GM18519 (cell line): Measurements from ENCODE around the gene TRAPPC14.

Source experiments
- ATAC-seq: cut with Tn5 transposase; IDR thresholded peaks from one replicate; pipeline ENCODE4 v1.9.1; 2021; ENCODE audit warnings: mild to moderate bottlenecking, moderate library complexity; ENCODE audit not compliant: unreplicated experiment, low FRiP score

The TRAPPC14 gene

DNA sequence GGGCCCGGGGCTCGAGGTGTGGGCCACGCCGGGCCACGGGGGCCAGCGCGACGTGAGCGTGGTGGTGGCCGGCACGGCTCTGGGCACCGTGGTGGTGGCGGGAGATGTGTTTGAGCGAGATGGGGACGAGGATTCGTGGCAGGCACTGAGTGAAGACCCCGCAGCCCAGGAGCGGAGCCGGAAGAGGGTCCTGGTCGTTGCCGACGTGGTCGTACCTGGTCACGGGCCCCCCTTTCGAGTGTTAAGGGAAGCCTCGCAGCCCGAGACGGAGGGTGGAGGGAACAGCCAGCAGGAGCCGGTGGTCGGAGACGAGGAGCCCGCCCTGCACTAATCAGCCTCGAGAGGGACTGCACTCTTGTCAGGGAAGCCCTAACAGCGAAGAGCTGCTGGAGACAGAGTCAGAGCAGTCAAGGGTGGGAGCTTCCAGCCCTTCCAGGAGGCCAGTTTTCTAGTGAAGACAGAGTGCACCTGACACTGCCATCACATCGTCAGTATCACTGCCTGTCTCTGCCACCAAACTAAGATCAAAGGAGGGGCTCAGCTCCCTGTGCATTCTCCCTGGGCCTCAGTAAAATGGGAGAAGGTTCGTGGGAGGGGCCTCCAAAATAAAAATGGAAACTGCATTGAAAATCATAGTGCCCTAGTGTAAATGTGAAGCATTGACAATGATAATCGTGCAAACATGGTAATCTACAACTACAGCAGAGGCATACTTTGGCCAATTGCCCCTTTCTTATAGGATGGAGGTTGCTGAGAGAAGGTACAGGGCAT lies 30.5 kb downstream of the TRAPPC14 start:
- peak; percentile 9 for ATAC-seq

DNA sequence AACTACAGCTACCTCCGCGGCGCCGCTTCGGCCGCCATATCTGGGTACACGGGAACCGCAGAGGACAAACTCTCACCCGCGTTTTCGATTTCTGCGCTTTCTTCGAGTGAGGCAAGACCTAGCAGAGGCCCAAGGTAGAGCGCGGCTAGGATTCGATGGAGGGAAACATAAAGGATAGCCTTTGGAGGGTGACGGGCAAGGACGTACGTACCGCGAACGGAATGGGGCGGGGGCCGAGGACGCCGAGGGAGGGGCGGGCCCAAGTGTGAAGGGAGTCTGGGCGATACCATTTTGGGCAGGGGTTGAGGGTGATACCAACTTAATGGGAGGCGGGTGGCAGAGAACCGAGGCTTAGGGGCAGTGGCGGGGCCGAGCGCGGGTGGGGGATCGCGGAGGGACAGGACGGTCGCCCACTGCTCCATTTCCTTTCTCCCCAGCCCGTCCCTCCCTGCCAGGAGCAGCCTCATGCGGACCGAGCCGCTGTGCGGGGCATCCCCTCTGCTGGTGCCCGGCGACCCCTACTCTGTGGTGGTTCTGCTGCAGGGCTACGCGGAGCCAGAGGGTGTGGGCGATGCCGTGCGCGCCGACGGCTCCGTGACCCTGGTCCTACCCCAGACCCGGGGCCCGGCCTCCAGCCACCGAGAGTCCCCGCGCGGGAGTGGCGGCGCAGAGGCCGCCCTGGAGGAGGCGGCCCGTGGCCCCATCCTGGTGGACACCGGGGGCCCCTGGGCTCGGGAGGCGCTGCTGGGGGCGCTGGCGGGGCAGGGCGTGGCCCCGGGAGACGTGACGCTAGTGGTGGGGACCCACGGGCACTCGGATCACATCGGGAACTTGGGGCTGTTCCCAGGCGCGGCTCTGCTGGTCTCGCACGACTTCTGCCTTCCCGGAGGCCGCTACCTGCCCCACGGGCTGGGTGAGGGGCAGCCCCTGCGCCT lies 31.3 kb downstream of the TRAPPC14 start, which contains the start of gene MBLAC1:
Gene MBLAC1, plus strand, starts transcription at position 37 of the 935 bp plus-strand sequence. Its CDS starts 429 bp downstream, at position 466.
- peak; percentile 37 for ATAC-seq

DNA sequence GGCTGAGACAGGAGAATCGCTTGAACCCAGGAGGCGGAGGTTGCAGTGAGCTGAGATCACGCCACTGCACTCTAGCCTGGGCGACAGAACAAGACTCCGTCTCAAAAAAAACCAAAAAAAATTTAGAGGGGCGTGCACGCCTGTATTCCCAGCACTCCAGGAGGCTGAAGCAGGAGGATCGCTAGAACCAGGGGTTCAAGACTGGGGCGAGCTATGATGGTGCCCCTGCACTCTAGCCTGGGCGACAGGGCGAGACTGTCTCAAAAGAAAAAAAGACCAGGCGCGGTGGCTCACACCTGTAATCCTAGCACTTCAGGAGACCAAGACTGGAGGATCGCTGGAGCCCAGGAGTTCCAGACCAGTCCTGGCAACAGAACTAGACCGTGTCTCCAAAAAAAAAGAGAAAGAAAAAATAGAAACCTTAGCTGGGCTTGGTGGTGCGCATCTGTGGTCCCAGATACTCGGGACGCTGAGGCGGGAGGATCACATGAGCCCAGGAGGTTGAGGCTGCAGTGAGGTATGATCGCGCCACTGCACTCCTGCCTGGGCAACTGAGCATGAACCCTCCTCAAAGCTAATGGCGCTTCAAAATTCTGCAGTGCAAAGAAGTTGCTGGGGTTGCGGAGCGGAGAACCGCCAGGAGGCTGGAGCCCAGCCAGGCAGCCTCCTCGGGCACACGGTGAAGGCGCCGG lies 32.1 kb downstream of the TRAPPC14 start:
- peak; percentile 8 for ATAC-seq

DNA sequence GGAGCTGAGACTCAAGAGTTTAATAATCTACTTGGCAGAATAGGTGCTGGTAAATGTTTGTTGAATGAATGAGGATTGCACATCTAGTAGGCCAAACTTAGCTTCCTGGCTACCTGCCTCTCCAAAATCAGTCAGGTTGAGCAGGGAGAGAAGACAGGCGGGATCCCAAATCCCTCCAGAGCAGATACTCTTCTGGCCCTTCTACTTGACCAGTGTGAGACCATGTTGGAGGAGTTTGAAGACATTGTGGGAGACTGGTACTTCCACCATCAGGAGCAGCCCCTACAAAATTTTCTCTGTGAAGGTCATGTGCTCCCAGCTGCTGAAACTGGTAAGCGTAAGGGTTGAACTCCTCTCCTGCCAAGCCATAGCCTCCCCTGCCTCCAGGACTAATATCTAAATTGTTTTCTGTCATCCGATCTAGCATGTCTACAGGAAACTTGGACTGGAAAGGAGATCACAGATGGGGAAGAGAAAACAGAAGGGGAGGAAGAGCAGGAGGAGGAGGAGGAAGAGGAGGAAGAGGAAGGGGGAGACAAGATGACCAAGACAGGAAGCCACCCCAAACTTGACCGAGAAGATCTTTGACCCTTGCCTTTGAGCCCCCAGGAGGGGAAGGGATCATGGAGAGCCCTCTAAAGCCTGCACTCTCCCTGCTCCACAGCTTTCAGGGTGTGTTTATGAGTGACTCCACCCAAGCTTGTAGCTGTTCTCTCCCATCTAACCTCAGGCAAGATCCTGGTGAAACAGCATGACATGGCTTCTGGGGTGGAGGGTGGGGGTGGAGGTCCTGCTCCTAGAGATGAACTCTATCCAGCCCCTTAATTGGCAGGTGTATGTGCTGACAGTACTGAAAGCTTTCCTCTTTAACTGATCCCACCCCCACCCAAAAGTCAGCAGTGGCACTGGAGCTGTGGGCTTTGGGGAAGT lies 34.0 kb downstream of the TRAPPC14 start:
- ATAC-seq = no peak

DNA sequence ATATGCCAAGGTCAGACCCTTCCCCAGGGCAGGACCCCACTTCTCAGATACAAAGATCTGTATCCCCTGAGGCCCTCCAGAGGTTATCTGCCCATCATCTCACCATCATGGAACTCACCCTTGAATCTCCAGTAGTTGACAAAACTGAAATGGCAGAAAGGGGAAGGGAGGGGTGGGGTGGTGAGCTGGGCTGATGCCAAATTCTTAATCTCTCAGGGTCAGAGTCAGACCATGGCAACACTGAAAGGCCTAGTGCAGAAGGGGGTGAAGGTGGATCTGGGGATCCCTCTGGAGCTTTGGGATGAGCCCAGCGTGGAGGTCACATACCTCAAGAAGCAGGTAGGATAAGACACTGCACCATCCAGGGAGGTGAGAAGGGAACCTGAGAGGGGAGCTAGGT lies 36.0 kb downstream of the TRAPPC14 start:
- ATAC-seq = no peak

DNA sequence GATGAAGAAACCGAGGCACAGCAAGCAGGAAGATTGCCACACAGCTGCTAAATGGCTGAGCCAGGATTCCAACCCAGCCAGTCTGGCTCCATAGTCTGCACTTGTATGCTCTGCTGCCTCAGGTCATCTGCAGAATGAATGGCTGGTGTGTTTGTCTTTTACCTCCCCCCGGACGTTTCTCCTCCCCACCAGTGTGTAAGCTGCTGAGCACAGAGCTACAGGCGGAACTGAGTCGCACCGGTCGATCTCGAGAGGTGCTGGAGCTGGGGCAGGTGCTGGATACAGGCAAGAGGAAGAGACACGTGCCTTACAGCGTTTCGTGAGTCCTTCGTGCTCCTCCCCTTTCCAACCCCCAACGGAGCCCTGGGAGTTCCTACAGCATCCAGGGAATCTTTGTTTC lies 36.5 kb downstream of the TRAPPC14 start:
- ATAC-seq = no peak

DNA sequence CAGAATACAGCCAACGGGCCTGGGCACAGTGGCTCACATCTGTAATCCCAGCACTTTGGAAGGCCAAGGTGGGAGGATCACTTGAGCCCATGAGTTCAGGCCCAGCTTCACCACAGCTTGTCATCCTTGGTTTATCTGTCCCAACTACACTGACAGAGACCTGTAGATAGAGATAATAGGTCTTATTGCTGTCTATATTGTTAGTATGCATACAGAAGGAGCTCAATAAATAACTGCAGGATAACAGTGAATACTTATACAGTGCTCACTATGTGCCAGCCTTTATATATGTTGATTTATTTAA lies 37.8 kb downstream of the TRAPPC14 start:
- no peak for ATAC-seq

DNA sequence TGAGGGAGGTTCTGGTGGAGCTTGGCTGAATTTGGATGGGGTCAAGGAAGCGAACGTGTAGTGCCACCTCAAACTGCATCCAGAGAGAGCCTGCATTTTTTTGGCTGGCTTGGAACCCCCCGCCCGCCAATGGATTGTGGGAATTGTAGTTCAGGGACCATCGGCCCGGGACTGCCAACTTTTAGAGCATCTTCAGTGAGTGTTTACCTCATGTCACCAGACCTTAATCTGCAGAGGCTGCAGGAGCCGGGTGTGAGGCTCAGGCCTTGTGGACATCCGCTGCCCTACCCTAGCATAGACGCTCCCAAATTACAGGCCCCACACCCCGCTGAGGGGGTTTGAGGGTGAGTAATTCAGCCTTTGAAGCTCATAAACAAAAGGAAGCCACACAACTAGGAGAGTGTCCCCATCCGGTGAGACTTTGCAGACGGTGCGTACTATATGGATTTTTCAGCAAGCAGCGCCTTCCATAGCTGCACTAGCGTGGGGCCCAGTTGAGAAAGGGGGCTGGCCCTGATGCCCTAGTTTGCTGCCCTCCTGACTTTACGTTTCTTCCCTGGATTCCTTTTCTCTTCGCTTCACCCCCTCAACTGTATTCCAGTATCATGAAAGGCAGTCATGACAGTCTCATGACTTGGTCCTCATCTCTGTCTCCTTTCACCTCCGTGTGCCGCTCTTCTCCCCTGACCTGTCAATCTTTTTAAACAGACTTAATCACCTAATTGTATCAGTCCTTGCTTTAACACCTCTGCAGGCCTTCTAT lies 38.4 kb downstream of the TRAPPC14 start:
- peak; percentile 9 for ATAC-seq

DNA sequence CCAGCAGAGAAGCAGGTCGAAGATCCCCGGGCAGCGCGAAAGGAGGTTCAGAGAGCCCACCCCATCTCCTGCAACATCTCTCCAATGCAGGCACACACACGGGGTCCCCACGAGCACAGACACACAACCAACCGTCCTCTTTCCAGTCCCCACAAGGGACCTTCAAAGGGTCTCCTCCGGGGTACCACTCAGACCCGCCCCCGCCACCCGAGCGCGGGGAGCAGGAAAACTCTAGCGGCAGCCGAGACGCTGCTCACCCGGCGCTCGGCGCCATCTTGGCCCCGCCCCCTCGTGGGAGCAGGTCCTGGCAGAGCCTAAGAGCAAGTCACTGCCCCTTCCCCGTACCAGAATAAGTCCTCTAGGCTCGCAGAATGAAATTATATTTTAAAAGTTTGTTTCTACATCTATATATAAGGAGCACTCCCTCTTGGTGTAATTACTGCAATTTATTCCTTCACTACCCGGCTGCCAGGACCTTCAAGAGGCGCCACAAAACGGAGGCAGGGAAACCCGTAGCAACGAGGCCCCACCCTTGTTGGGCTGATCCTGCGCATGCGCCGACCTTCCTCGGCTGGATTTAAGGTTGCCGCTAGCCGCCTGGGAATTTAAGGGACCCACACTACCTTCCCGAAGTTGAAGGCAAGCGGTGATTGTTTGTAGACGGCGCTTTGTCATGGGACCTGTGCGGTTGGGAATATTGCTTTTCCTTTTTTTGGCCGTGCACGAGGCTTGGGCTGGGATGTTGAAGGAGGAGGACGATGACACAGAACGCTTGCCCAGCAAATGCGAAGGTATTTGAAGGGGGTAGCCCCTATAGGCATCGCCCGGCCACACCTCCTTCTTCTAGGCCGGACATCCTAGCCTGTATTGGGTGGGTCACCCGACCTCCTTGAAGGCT lies 39.2 kb downstream of the TRAPPC14 start, which contains the start of the genes CNPY4 and TAF6:
Gene CNPY4, plus strand, starts transcription at position 563 of the 898 bp plus-strand sequence. Its CDS starts 111 bp downstream, at position 674.
Gene TAF6, minus strand, starts transcription at position 287 of the 898 bp plus-strand sequence. CDS start 5,149 bp downstream, outside the sequence.
- ATAC-seq = peak; percentile 64

DNA sequence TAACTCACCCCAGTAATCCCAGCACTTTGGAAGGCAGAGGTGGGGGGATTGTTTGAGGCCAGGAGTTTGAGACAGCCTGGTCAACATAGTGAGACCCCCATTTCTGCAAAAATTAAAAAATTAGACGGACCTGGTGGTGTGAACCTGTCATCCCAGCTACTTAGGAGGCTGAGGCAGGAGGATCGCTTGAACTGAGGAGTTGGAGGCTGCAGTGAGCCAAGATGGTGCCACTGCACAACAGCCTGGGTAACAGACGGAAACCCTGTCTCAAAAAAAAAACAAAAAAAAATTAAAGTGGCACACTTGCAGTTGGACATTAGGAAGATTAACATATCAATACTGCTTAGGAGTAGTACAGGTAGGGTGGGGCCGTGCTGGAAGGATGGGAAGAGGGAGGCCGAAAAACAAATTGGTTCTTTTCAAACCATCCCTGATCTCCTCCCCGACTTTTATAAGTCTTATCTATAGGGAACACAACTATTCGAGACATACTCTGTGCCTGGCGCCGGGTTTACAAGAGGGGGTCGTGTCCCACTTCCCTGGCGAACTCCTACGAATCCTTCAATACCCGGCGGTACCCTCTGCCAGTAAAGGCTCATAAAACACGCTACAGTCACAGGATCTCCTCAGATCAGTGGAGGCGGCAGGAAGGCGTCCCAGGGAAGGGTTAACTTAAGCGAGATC lies 40.0 kb downstream of the TRAPPC14 start:
- ATAC-seq = no peak

DNA sequence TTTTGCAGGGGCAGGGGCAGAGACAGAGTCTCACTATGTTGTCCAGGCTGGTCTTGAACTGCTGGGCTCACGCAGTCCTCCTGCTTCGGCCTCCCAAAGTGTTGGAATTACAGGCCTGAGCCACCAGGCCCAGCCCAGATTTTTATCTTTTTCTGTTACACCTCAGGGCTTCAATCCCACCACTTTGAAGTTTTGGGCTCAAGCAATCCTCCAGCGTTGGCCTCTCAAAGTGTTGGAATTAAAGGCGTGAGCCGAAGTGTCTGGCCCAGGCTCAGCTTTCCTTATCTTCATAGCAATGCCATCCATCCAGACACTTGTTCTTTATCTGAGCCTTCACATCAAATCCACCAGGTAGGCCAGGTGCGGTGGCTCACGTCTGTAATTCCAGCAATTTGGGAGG lies 43.5 kb downstream of the TRAPPC14 start:
- no peak for ATAC-seq

DNA sequence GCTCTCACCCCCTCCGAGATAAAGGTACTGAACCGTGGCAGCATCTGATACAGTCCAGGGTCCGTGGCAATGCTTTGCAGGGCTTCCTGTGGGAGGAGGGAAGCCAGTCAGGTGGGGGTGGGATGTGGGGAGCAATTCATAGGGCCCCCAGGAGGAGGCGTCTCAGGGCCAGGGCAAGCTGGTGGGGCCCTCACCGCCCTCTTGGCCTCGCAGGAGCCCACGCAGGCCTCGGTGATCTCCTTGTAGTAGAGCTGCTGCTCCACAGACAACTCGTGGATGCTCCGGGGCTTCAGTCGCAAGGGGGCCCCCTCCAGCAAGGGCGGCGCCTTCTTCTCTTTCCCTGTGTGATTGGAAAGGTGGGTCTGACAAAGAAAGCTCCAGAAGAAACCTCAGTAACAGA lies 46.6 kb downstream of the TRAPPC14 start:
- ATAC-seq = no peak

DNA sequence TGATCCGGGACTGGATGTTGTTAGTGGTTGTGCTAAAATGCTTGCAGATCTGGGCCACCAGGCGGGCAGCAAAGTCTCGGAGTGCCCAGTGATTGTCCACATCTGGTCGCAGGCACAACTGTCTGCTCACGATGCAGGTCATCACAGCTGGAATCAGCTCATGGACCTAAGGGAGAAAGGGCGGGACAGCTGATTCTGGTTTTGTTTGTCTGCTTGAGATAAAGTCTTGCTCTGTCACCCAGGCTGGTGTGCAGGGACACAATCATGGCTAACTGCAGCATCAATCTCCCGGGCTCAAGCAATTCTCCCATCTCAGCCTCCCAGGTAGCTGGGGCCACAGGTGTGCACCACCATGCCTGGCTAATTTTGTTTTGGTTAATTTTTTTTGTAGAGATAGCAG lies 47.4 kb downstream of the TRAPPC14 start:
- ATAC-seq = no peak

DNA sequence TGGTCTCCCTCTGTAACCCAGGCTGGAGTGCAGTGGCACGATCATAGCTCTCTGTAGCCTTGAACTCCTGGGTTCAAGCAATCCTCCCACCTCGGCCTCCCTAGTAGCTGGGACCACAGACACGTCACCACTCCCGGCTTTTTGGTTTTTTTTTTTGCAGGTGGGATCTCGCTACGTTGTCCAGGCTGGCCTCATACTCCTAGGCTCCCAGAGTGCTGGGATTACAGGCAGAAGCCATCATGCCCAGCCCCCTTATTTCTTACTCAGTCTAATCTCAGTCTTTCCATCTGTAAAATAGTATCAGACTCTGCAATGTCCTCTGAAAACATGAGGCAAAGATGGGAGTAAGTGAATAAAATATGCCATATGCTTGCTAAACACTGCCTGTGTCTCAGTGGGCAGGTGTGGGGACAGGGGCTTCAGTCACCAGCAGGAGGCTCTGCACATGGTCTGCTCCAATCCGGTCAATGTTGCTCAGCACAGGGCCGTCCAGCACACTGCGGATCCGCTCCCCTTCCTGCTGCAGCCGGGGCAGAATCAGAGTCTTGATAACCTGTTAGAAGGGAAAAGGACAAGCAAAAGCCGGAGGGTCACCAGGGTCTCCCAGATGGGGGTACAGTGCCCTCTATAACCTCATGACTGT lies 48.9 kb downstream of the TRAPPC14 start:
- ATAC-seq = no peak

DNA sequence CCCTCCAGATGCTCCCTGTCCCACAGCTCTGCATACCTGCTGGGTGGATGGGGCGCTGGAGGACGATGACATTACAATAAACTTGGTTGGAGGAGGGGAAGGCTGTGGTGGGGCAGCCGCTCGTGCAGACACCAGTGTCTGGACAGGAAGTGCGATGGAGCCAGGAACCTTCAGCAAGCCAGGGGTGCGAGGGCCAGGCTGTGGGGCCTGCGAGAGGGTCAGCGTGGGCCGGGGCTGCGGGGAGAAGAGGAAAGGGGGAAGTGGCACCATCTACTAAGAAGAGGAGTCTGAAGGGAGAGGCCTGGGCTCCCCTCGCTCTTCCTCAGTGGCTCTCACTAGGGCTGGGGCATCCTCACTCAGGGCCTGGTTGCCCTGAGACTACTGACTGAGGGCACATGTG lies 50.6 kb downstream of the TRAPPC14 start:
- ATAC-seq = no peak

DNA sequence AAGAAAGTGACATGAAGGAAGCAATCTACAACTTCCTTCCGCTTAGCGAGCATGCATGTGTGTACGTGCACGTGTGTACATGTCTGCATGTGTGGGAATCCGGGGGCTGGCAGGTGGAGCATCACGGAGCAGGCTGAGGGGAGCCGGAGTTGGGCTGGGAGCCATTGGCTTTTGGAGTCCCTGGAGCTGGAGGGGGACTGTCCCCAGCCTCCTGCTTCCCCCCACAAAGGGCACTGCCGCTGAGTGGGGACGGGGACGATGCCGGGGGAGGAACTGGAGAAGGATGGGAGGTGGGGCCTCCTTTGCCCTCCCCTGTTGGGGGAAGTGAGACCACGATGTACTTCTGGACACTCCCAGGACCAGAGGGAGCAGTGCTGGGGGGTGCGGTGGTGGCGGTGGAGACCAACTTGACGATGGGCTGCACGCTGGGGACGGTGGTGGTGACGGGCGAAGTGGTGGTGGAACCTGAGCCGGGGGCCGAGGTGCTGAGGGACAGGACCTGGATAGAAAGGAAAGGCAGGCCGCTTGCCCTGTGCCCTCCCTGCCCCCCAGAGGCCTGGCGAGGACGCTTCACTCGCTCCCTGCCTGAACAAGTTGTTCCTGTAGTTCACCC lies 51.3 kb downstream of the TRAPPC14 start:
- no peak for ATAC-seq

DNA sequence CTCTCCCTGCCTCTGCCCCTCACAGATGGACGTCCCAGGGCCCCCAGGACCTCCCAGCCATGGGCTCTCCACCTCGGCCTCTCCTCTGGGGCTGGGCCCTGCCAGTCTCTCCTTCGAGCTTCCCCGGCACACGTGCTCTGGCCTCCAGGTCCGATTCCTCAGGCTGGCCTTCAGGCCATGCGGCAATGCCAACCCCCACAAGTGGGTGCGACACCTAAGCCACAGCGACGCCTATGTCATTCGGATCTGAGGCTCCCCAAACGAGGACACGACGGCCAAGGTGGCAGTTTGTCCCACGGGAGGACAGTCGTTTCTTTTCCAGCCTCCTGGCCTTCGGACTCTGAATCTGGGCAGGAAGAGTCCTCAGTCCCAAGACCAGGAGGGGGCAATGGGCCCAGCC lies 51.9 kb downstream of the TRAPPC14 start:
- ATAC-seq = no peak
